Right forelimb (tissue), 1 donor: ENCODE results near the gene CCDC28B.
"Not testable (repeated sequence)": the region's sequence is repeated elsewhere in the genome, so short reads cannot be mapped to it uniquely, and the experiment has no call there.

ENCODE experiments used
- DNase-seq: peaks from one replicate; pipeline ENCODE4 v3.0.0-alpha.2; 2018

CCDC28B gene

DNA sequence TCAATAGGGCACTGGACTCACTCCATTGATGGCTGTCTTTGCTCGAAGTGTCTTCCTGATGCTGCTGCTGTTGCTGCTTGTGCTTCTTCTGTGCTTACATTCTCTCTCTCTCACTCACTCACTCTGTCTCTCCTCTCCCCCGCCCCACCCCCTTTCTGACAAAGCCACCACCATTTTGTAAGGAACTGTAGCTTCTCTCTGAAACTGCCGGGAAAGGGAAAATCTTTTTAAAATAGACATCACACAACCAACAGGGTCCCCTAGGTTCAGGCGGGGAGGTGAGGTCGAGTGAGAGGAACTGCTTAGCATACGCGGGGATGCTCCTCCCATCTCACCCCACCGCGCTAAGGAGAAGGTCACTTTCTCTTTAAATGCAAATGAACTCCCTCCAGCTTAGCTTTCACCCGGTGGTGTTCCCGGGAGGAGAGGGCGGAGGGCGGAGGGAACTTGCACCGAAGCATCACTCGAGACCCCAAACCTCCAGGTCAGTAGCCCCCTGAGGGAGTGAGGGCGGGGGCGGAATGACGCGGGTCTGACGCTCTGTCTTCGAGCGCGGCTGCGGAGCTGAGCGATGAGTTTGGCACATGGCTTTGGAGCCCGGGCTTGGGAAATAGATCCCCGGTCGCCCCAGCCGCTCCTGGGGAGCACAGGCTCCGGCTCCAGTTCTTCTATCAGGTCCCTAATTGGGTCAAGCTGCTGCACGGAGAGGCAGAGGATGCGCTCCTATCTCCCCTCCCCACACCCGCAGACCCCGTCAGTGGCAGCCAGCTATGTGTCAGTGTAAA is at the start of gene CCDC28B:
Gene CCDC28B (plus strand): TSS at position 370 of the 785 bp plus-strand sequence. CDS start 1,341 bp downstream, outside the sequence.
- DNase-seq, result peak; percentile 87

DNA sequence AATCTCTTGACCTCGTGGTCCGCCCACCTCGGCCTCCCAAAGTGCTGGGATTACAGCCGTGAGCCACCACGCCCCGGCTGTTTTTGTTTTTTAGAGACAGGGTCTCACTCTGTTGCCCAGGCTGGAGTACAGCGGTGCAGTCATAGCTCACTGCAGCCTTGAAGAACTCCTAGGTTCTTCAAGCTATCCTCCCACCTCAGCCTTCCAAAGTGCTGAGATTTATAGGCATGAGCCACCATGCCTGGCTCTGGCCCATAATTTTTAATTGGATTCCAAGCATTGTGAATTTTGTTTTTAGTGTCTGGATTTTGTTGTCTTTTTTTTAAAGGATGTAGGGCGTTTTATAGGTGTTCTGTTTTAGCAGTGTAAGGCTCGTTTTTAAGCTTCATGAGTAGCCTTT is 49.5 kb upstream of the CCDC28B start:
- no peak for DNase-seq

DNA sequence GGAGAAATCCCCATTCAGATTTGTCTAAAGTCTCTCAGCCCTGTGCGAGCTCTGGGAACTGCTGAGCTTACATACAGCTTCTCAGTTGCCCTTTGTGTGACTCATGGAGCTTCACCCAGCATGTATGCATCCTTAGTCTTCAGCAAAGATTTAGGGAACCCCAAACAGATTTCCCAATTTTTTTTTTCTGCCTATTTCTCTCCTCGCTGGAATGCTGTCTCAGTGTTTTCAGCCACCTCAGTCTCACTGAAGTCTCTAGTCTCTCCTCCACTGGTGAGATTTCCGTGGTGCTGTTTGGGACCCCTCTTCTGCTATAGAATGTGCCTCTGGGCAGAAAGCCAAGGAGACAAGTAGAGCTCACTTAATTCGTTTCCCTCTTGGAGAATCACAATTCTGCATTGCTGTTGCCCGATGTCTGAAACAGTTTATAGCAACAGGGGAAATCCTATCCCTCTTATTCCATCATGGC is 49.0 kb upstream of the CCDC28B start:
- no peak for DNase-seq

DNA sequence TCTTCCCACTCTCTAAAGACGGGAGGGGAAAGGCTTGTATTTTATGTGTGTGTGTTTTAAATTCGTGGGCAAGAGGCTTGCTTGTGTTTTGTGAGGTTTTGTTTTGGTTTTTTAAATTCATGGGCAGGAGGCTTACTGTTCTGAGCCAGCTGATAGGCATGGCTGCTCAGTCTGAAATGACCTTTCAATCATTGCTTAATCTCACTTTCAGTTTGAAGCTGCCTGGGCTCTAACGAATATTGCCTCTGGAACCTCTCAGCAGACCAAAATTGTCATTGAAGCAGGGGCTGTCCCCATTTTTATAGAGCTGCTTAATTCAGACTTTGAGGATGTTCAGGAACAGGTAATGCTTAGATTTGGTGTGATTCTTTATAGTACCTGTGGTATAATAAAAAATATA is 41.2 kb upstream of the CCDC28B start:
- no peak for DNase-seq

DNA sequence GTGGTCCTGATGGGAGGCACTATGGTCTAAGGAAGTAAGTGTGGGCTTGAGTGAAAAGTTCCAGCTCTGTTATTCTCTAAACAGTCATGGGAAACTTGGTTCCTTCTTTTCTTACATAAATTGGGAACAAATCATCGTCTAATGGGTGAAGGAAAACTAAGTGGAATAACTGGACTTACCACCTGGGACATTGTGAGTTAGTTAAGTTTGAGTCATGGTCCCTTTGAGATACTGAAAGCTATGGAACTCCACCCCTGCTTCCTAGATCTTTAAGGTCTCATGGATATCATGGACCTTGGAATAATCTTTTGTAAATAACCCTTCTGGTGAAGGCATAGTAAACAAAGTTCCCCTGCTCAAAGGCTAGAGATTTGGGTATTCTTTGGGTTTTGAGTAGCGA is 37.0 kb upstream of the CCDC28B start:
- DNase-seq, result no peak

DNA sequence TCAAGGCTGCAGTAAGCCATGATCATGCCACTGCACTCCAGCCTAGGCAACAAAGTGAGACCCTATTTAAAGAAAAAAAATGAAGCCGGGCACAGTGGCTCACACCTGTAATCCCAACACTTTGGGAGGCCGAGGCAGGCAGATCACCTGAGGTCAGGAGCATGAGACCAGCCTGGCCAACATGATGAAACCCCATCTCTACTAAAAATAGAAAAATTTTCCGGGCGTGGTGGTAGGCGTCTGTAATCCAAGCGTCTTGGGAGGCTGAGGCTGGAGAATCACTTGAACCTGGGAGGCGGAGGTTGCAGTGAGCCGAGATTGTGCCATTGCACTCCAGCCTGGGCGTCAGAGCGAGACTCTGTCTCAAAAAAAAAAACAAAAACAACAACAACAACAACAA is 34.8 kb upstream of the CCDC28B start:
- DNase-seq, result not testable (repeated sequence)

DNA sequence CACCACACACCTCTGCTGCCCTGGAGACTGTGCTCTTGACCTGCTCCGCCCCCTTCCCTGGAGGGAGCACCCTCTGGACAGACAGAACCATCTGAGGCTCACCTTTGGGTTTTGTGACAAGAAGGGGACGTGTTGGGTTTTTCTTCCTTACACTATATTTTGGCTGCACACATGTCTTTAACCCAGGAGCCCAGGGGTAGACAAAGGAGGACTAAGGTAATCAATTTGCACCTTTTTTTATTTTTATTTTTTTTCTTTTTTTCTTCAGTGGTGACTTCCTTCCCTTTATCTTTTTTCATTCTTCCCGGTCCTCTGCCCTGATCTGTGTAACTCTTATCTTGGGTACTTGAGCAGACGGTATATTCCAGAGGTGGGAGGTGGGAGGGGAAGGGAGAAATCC is 29.4 kb upstream of the CCDC28B start:
- no peak for DNase-seq

DNA sequence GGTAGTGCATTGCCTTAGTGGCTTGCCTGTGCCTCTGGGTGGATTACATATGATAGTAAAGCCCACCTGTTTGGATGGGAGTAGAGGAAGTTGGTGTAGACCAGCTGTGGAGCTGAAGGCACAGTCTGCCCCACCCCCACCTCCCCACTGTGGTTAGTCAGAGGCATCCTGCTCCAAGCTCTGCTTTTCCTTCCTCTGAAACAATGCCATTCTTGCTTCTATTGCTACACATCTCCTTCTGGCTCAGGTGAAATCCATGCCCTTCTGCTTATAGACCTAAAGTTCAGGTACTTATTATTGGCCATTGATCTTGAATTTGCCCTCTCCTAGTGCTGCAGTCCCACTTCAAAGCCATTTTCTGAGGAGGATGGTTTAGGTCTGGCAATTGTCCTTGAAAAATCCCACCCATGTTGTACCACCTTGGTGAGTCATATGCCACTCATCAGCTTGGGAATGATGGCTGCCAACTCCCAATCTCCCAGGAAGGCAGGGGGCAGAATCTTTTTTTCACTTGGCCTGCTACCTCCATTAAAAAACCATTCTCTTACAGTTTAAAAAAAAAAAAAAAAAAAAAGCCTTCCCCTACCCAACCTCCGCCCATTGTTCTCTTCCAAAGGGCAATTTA is 27.7 kb upstream of the CCDC28B start:
- DNase-seq, result no peak

DNA sequence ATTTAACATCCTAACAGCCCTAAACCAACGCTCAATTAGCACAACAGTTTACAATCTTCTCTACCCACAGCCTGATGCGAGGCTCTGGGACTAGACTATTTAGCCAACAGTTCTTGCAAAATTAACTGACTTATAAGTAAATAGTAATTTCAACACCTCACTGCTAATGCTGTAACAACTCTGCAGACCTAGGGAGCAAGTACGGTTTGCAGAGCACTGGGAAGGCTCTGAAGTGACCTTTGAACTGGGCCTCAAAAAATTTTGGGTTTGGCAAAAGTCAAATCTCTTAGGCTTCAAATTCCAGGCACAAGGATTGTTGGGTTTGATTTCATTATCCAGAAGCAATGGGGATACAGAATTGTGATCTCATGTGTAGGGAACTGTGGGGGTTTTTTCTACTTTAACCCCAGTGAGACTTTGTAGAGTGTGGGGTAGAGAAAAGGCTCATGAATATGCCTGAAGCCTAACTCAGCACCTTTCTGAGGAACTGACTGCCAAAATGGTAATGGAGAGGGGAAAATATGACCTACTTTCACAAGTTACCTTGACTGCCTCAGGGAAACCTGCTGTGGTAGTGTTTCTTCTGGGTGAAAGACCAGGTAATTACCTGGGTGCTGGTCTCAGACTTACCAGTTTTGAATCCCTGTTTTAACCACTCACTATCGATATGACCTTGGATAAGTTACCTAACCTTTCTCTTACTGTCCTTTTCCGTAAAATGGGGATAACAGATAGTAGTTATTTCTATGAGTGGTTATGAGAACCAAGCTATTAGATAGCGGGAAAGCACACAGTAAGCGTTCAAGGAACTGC is 21.8 kb upstream of the CCDC28B start:
- no peak for DNase-seq

DNA sequence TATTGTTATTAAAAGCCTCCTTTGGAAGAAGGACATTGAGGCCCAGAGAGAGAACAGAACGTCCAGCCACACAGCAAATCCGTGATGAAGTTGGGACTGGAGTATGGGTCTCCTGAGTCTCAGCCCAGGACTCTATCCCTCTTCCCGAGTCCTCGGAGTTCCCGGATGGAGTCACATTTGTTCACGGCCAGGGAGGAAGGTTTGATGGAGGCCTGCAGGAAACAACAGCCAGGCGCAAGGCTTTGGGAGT is 21.3 kb upstream of the CCDC28B start:
- no peak for DNase-seq

DNA sequence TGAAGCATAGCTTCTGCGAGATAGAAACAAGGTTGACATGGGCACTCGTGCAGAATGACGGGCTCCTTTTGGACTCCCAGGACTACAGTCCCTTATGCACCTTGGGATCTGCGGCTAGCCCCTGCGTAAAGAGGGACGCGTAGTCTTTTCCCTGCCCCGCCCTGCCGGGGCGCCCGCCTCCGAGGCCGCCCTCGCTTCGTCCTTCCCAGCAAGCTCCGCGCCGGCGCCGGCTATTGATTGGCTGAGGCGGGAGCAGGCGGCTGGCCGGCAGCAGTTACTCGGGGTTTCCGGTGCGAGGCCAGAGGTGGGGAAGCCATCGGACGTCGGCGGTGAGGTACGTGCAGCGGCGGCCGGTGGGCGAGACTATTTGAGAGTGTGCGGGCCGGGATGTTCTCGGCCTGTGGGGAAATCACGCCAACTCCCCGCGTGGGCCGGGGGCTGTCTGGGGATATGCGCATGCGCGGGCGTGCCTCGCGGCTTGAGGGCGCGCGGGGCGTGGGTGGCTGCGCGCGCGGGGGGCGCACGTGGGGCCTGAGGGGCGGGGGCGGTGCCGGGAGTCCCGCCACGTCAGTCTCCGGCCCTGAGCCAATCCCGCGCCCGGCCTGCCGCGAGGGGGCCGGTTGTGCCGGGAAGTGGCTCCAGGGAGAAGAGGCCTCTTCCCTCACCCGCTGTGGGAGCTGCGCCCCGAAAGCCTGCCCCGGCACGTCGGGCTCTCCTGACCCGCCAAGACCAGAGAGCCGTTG is 20.8 kb upstream of the CCDC28B start, which contains the start of gene TXLNA:
Gene TXLNA (plus strand): TSS at position 233 of the 743 bp plus-strand sequence. CDS start 671 bp downstream, outside the sequence.
- peak; percentile 97 for DNase-seq

DNA sequence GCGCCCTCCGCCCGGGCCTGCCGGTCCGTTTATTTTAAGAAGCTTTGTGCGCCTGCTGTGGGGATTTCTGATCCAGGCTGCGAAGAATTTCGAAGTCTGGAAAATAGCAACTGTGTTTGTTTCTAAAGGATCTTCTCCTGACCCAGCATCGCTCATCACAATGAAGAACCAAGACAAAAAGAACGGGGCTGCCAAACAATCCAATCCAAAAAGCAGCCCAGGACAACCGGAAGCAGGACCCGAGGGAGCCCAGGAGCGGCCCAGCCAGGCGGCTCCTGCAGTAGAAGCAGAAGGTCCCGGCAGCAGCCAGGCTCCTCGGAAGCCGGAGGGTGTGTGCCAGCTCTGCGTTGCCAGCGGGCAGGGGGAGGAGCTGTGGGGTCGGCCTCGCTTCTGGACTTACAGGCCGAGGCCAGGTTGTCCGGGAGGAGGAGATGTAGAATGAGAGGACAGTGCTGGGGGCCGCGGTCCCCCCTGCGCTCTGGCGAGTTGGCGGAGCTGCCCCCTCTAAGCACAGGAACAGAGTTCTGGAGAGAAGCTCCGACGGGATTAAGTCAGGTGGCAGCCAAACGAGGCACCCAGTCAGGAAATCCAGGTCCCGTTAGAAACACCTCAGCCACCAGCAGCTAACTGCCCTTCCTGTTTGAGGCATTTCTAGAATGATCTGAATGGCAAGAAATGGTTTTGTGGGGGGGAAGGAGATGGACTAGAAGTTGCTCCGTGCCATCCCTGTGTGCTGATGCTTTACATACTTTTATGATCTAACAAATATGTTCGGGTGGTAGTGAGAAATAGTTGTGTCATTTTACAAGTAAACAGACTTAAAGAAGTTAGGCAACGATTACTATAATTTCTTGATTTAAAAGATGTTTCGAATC is 20.0 kb upstream of the CCDC28B start:
- DNase-seq, result peak; percentile 74

DNA sequence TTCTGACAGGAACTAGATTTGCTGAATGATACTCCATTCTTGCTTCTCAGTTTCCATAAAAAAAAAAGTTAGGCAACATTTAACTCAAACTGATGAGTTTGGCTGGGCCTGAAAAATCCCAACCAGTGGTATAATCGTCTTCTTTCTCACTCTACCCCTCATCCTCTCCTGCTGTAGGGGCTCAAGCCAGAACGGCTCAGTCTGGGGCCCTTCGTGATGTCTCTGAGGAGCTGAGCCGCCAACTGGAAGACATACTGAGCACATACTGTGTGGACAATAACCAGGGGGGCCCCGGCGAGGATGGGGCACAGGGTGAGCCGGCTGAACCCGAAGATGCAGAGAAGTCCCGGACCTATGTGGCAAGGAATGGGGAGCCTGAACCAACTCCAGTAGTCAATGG is 19.3 kb upstream of the CCDC28B start:
- no peak for DNase-seq

DNA sequence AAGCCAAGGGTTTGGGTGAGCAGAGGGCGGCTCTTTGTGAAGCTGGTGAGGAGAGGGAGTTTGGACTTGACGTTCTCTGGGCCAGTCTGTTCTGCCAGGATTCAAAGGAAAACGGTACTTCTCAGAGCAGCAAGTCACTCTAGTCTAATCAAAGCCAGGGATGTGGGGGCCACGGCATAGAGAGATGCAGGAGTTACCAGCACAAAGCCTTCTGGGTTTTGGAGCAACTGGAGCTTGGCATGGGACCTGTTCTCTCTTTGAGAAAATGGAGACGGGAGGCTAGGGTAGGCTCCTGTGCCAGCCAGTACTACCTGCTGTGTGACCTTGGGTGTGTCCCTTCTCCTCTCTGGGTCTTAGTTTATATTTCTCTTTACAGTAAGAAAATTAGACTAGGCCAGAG is 18.8 kb upstream of the CCDC28B start:
- no peak for DNase-seq

DNA sequence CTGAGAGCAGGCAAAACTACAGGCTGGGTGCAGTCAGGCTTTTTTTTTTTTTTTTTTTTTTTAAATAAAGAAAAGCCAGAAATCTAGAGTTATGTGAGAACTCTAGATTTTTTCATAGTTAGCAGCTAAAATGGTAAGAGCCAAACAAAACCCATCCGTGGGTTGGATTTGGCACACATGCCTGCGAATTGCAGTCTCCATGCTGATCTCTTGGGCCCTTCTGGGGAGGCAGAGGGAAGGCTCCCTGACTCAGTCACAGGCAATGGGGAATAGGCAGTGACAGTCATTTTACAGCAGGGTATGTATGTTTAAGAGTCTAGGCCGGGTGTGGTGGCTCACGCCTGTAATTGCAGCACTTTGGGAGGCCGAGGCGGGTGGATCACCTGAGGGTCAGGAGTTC is 18.3 kb upstream of the CCDC28B start:
- DNase-seq, result no peak

DNA sequence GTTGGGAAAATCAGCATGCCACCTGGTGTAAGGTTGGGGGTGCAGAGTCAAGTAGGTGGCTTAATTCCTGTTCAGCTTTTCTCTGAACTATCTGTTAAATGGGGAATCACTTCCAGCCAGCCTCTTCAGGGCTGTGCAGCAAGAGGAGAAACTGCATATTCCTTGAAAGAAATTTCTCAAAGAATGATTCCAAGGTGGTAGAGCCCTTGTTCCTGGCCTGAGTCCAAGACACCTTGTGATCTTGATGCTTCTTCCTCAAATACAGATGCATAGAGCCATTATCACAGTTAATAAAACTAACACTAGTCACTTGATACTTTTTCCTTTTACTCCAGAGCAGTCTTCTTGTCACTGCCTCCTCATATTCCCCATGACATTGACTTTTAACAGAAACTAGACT is 15.7 kb upstream of the CCDC28B start:
- no peak for DNase-seq

DNA sequence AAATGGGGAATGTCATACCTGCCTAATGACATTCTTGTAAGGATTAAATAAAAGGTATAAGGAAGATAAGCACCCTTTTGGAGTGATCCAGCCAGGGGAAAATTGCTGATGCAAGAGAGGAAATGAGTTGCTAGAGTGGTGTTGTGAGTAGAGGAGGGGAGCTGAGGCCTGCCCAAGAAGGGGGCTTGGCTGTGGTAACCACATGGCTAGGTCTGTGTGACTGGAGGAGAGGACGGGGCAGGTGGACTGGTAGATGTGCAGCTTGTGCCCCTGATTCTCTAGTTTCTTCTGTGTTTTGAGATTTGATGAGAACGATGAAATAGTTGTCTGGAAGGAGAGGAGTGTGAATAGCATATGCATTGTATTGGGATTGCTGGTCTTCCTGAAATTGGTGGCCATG is 14.3 kb upstream of the CCDC28B start:
- no peak for DNase-seq

DNA sequence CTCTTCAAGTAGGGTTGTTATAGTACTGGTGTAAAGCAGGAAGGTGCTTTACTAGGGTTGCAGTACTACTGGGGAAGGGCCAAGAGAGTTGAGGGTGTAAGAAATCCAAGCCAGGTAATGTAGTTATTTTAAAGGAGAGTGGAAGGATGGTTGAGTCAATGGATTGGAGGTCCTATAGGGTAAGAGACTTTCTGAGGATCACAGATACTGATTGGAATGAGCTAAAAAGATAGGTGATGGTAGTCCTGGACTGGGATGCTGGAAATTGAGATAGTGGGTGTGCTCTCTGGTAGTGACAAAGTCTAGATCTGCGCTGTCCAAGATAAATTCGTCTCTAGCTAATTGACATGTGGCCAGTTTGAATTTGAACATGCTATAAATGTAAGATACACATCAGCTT is 13.9 kb upstream of the CCDC28B start:
- no peak for DNase-seq

DNA sequence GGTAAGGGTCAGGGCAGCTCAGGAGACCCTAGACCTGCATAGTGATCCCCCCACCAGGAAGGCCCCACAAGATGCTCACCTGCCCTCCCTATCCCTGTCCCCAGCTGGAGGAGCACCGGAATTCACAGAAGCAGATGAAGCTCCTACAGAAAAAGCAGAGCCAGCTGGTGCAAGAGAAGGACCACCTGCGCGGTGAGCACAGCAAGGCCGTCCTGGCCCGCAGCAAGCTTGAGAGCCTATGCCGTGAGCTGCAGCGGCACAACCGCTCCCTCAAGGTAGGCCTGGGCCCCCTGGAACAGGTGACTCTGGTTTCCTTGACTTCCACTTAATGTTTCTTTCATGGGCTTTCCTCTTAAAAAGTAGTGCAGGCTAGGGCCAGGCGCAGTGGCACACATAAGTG is 12.5 kb upstream of the CCDC28B start:
- no peak for DNase-seq

DNA sequence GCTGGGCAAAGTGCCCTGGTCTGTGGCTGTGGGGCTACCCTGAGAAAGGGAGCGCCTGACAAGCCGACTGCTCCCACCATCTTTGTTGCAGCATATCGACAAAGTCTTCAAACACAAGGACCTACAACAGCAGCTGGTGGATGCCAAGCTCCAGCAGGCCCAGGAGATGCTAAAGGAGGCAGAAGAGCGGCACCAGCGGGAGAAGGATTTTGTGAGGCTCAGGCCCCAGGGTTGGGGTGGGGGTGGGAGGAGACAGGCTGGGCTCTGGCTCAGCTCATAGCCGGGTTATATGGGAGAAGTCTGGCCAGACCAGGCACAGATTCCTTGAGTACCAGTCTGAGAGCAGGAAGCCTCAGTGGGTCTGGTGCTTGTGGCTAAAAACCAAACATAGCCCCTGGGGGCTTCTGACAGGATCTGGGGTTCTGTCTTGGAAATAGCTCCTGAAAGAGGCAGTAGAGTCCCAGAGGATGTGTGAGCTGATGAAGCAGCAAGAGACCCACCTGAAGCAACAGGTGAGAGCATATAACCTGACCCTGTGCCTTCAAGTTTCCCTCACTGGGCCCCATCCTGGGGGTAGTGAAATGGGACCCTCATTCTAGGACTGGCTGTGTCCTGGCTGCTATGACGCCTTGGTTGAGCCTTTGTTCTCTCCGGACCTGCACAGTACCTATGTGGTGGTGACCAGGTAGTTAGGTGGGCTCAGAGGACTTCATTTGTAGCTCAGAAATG is 8.0 kb upstream of the CCDC28B start:
- no peak for DNase-seq

DNA sequence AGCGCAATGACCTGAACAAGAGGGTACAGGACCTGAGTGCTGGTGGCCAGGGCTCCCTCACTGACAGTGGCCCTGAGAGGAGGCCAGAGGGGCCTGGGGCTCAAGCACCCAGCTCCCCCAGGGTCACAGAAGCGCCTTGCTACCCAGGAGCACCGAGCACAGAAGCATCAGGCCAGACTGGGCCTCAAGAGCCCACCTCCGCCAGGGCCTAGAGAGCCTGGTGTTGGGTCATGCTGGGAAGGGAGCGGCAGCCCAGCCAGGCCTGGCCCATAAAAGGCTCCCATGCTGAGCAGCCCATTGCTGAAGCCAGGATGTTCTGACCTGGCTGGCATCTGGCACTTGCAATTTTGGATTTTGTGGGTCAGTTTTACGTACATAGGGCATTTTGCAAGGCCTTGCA is 5.4 kb upstream of the CCDC28B start:
- no peak for DNase-seq
